ENCODE measurements around the gene BIRC7.
"Not testable (repeated sequence)": the region's sequence is repeated elsewhere in the genome, so short reads cannot be mapped to it uniquely, and the experiment has no call there.

Gene BIRC7

GRCh38 chr20:63249891-63250290 is 14.2 kb downstream of the BIRC7 start:
- DNase-seq = no peak

GRCh38 chr20:63251350-63251749 is 15.6 kb downstream of the BIRC7 start:
- not testable (repeated sequence) for DNase-seq

GRCh38 chr20:63252284-63252711 is 16.6 kb downstream of the BIRC7 start:
- no peak for DNase-seq

- no peak for DNase-seq
Measured at GRCh38 chr20:63253065-63253437, 17.3 kb downstream of the BIRC7 start.

GRCh38 chr20:63253438-63254231 is 17.9 kb downstream of the BIRC7 start:
- DNase-seq = no peak

- DNase-seq = no peak
Measured at GRCh38 chr20:63254232-63254605, 18.5 kb downstream of the BIRC7 start, which contains the start of gene NKAIN4. NKAIN4 (minus strand) TSS chr20:63254463; CDS start chr20:63254450, 13 bp downstream.

- no peak for DNase-seq
Measured at GRCh38 chr20:63254606-63255384, 19.1 kb downstream of the BIRC7 start.

- peak; percentile 78 for DNase-seq
Measured at GRCh38 chr20:63255931-63256704, 20.4 kb downstream of the BIRC7 start.

- DNase-seq = no peak
Measured at GRCh38 chr20:63256954-63257353, 21.2 kb downstream of the BIRC7 start.

GRCh38 chr20:63257629-63258028 is 21.9 kb downstream of the BIRC7 start:
- DNase-seq = no peak

GRCh38 chr20:63258781-63259180 is 23.1 kb downstream of the BIRC7 start:
- DNase-seq = no peak

GRCh38 chr20:63259734-63260460 is 24.2 kb downstream of the BIRC7 start:
- DNase-seq = no peak

- no peak for DNase-seq
Measured at GRCh38 chr20:63260521-63260920, 24.8 kb downstream of the BIRC7 start.

- DNase-seq = no peak
Measured at GRCh38 chr20:63261060-63261794, 25.5 kb downstream of the BIRC7 start.

- DNase-seq = no peak
Measured at GRCh38 chr20:63261795-63262528, 26.3 kb downstream of the BIRC7 start.

GRCh38 chr20:63262836-63263235 is 27.1 kb downstream of the BIRC7 start:
- DNase-seq = peak; percentile 65

GRCh38 chr20:63264000-63264399 is 28.3 kb downstream of the BIRC7 start:
- no peak for DNase-seq

GRCh38 chr20:63264519-63264918 is 28.8 kb downstream of the BIRC7 start:
- no peak for DNase-seq

GRCh38 chr20:63265891-63266515 is 30.3 kb downstream of the BIRC7 start:
- DNase-seq = peak; percentile 73

GRCh38 chr20:63267691-63268090 is 32.0 kb downstream of the BIRC7 start:
- DNase-seq = no peak

GRCh38 chr20:63268256-63268655 is 32.6 kb downstream of the BIRC7 start:
- DNase-seq = no peak
